ENCODE results near the gene TMCC1.
"Not testable (repeated sequence)": the region's sequence is repeated elsewhere in the genome, so short reads cannot be mapped to it uniquely, and the experiment has no call there.

Gene TMCC1

GRCh38 chr3:129676985-129677384, 216.5 kb downstream of the TMCC1 start:
- TF ChIP-seq CSRNP3 (CRISPR knock-in tag; IDR thresholded peaks at IDR 0.05) (no peak), CREB5 (CRISPR knock-in tag; IDR thresholded peaks at IDR 0.05; ENCODE audit: low read depth) (no peak), PATZ1 (CRISPR knock-in tag; IDR thresholded peaks at IDR 0.05; ENCODE audit: borderline replicate concordance) (no peak), OSR1 (CRISPR knock-in tag; IDR thresholded peaks at IDR 0.05) (no peak), ZNF565 (CRISPR knock-in tag; conservative IDR thresholded peaks at IDR 0.05; ENCODE audit: low read depth) (no peak), TCF4 (CRISPR knock-in tag; IDR thresholded peaks at IDR 0.05; ENCODE audit: borderline replicate concordance) (no peak)
- ATAC-seq = no peak

- ATAC-seq = not testable (repeated sequence)
Observed at GRCh38 chr3:129674798-129675123, 218.8 kb downstream of the TMCC1 start.

GRCh38 chr3:129673897-129674797, 219.4 kb downstream of the TMCC1 start:
- TF ChIP-seq ZNF70 (CRISPR knock-in tag; IDR thresholded peaks at IDR 0.05) (no peak), CSRNP3 (CRISPR knock-in tag; IDR thresholded peaks at IDR 0.05) (no peak), ISL1 (CRISPR knock-in tag; IDR thresholded peaks at IDR 0.05) (no peak), SNAI2 (CRISPR knock-in tag; IDR thresholded peaks at IDR 0.05) (no peak), POU6F1 (CRISPR knock-in tag; IDR thresholded peaks at IDR 0.05; ENCODE audit: borderline replicate concordance, low read depth) (no peak), GLIS3 (CRISPR knock-in tag; IDR thresholded peaks at IDR 0.05) (no peak), ZFP3 (CRISPR knock-in tag; IDR thresholded peaks at IDR 0.05) (no peak), CSDC2 (CRISPR knock-in tag; IDR thresholded peaks at IDR 0.05) (no peak), OSR1 (CRISPR knock-in tag; IDR thresholded peaks at IDR 0.05) (no peak), RARB (CRISPR knock-in tag; IDR thresholded peaks at IDR 0.05) (no peak), ARNTL (CRISPR knock-in tag; IDR thresholded peaks at IDR 0.05; ENCODE audit: borderline replicate concordance, low read depth) (no peak), ZNF8 (CRISPR knock-in tag; IDR thresholded peaks at IDR 0.05) (no peak), TCF4 (CRISPR knock-in tag; IDR thresholded peaks at IDR 0.05; ENCODE audit: borderline replicate concordance) (no peak), ZC3H10 (CRISPR knock-in tag; IDR thresholded peaks at IDR 0.05) (no peak), CREB5 (CRISPR knock-in tag; IDR thresholded peaks at IDR 0.05; ENCODE audit: low read depth) (no peak), ZNF565 (CRISPR knock-in tag; conservative IDR thresholded peaks at IDR 0.05; ENCODE audit: low read depth) (no peak), ZFP30 (CRISPR knock-in tag; IDR thresholded peaks at IDR 0.05) (no peak)
- no peak for ATAC-seq

- no peak for TF ChIP-seq ZNF8 (CRISPR knock-in tag; IDR thresholded peaks at IDR 0.05)
- no peak for TF ChIP-seq BACH2 (CRISPR knock-in tag; IDR thresholded peaks at IDR 0.05; ENCODE audit: borderline replicate concordance)
- TF ChIP-seq ARNTL (CRISPR knock-in tag; IDR thresholded peaks at IDR 0.05; ENCODE audit: borderline replicate concordance, low read depth) = no peak
- TF ChIP-seq GLIS3 (CRISPR knock-in tag; IDR thresholded peaks at IDR 0.05) = no peak
- TF ChIP-seq RARB (CRISPR knock-in tag; IDR thresholded peaks at IDR 0.05) = no peak
- no peak for TF ChIP-seq TCF4 (CRISPR knock-in tag; IDR thresholded peaks at IDR 0.05; ENCODE audit: borderline replicate concordance)
- no peak for TF ChIP-seq ZFP3 (CRISPR knock-in tag; IDR thresholded peaks at IDR 0.05)
- no peak for ATAC-seq
Observed at GRCh38 chr3:129673012-129673411, 220.5 kb downstream of the TMCC1 start.
